DMS79 (cell line): ENCODE results near the gene GOLGA8M.
"Not testable (repeated sequence)": the region's sequence is repeated elsewhere in the genome, so short reads cannot be mapped to it uniquely, and the experiment has no call there.

ENCODE experiments used
- DNase-seq: peaks from one replicate; lab custom pipeline; 2025; lab: John Stamatoyannopoulos, UW

GOLGA8M gene

DNA sequence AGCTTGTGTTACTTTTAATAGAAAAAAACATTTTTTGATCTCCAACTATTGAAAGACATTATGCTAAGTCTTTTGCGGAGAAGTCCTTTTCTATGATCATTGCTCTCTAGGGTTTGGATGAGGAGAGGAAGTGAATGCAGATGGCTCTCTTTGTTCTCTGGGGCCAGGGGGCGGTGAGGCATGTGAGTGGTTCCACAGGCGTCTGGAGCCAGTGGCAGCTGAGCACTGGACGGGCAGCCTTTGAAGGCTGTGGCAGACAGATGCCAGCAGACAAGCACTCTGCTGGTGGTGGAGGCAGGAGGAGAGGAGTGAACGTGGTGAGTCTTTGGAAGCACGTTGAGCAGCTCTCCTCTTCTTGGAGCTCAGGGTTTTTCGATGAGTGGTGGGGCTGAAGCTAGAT, 51.5 kb downstream of the GOLGA8M start:
- not testable (repeated sequence) for DNase-seq

- DNase-seq, result not testable (repeated sequence)
Measured at GRCh38 chr15:28656018-28656360, 56.2 kb downstream of the GOLGA8M start.

- DNase-seq, result not testable (repeated sequence)
Measured at GRCh38 chr15:28655329-28656017, 56.7 kb downstream of the GOLGA8M start.

DNA sequence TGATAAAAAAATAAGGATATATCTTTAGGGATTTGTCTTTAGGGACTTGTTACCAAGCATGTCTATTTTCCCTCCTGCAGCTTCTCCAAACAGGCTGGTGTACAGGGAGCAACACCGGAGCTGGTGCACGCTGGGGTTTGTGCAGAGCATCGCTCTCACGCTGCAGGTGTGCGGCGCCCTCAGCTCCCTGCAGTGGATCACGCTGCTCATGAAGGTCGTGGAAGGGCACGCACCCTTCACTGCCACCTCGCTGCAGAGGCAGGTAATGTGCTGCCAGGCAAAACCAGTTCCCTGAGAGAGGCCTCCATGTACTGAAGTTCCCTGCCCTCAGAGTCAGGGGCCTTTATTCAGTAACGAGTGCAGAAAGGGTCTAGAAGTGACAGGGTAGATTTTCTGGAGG, 58.0 kb downstream of the GOLGA8M start:
- DNase-seq, result not testable (repeated sequence)

GRCh38 chr15:28652538-28652937, 59.7 kb downstream of the GOLGA8M start:
- not testable (repeated sequence) for DNase-seq
